Astrocyte (in vitro differentiated cells and primary cell): ENCODE measurements around the gene ALG6. TPM values are rescaled to one million over a fixed set of nuclear protein-coding genes. Genes with fewer than 3 reads are reported as not detected.
A peak's percentile ranks its signal among the peaks of the same experiment; 100 is the strongest.

Experiments used
- DNase-seq: peaks from one replicate; pipeline ENCODE4 v3.0.0-alpha.2; 2010; ENCODE audit warnings: low read depth
- FAIRE-seq: peaks from 2 replicates; lab custom pipeline; 2011; peaks lifted over from hg19 to GRCh38; lab: Jason Lieb, UNC
- H2AFZ ChIP-seq: 2 replicates; pipeline ENCODE4 v1.6.0; 2012; ENCODE audit warnings: low read depth, low read length, inconsistent platforms
- H3K27ac ChIP-seq: 2 replicates; pipeline ENCODE4 v1.5.1; 2011; ENCODE audit warnings: low read depth, low read length, inconsistent platforms
- H3K27me3 ChIP-seq: 2 replicates; pipeline ENCODE4 v1.6.0; 2011; ENCODE audit warnings: low read length, inconsistent platforms; ENCODE audit not compliant: insufficient read depth
- H3K36me3 ChIP-seq: 2 replicates; pipeline ENCODE4 v1.5.1; 2011; ENCODE audit warnings: low read length, inconsistent platforms; ENCODE audit not compliant: insufficient read depth
- H3K4me1 ChIP-seq: 2 replicates; pipeline ENCODE4 v1.5.1; 2011; ENCODE audit warnings: low read length, inconsistent platforms; ENCODE audit not compliant: insufficient read depth
- H3K4me2 ChIP-seq: 2 replicates; pipeline ENCODE4 v1.6.0; 2012; ENCODE audit warnings: low read length, inconsistent platforms
- H3K4me3 ChIP-seq: 2 replicates; pipeline ENCODE4 v1.5.1; 2011; ENCODE audit warnings: low read depth, mild to moderate bottlenecking, low read length, inconsistent platforms; ENCODE audit not compliant: insufficient read depth
- H3K79me2 ChIP-seq: 2 replicates; pipeline ENCODE4 v1.6.0; 2012; ENCODE audit warnings: mild to moderate bottlenecking, low read length, inconsistent platforms; ENCODE audit not compliant: insufficient read depth
- H3K9ac ChIP-seq: 2 replicates; pipeline ENCODE4 v1.6.0; 2012; ENCODE audit warnings: mild to moderate bottlenecking, low read length, inconsistent platforms
- H3K9me3 ChIP-seq: 2 replicates; pipeline ENCODE4 v1.5.1; 2012; ENCODE audit warnings: low read depth, mild to moderate bottlenecking, low read length, inconsistent platforms; ENCODE audit not compliant: insufficient read depth
- H4K20me1 ChIP-seq: 2 replicates; pipeline ENCODE4 v1.6.0; 2012; ENCODE audit warnings: low read length, inconsistent platforms; ENCODE audit not compliant: insufficient read depth
- H3K27ac Mint-ChIP-seq: one replicate; pipeline ENCODE4 v1.8.0; 2021; ENCODE audit warnings: mild to moderate bottlenecking, mixed read lengths; ENCODE audit not compliant: unreplicated experiment
- H3K27me3 Mint-ChIP-seq: one replicate; pipeline ENCODE4 v1.8.0; 2021; ENCODE audit warnings: low read depth, mixed read lengths; ENCODE audit not compliant: unreplicated experiment
- H3K36me3 Mint-ChIP-seq: one replicate; pipeline ENCODE4 v1.8.0; 2021; ENCODE audit warnings: low read depth, mixed read lengths; ENCODE audit not compliant: unreplicated experiment
- H3K4me1 Mint-ChIP-seq: one replicate; pipeline ENCODE4 v1.8.0; 2021; ENCODE audit warnings: low read depth, mixed read lengths; ENCODE audit not compliant: unreplicated experiment
- H3K4me3 Mint-ChIP-seq: one replicate; pipeline ENCODE4 v1.8.0; 2021; ENCODE audit warnings: mild to moderate bottlenecking, moderate library complexity, mixed read lengths; ENCODE audit not compliant: unreplicated experiment
- H3K9me3 Mint-ChIP-seq: one replicate; pipeline ENCODE4 v1.8.0; 2021; ENCODE audit warnings: mild to moderate bottlenecking, mixed read lengths; ENCODE audit not compliant: unreplicated experiment
- CTCF ChIP-seq: IDR thresholded peaks from 2 replicates; pipeline ENCODE4 v1.5.1; 2011; ENCODE audit warnings: low read depth, mild to moderate bottlenecking, inconsistent platforms, low read length, moderate library complexity; ENCODE audit not compliant: insufficient read depth
- EZH2 ChIP-seq: IDR thresholded peaks from 2 replicates; pipeline ENCODE4 v1.6.1; 2012; ENCODE audit warnings: mild to moderate bottlenecking, low read length, inconsistent platforms; ENCODE audit not compliant: insufficient read depth
- total RNA-seq: library from RNA; stranded (reverse); gene quantifications from 2 replicates; pipeline ENCODE4 v1.2.1, GENCODE V29; 2021

ALG6 gene
- total RNA-seq, 1 donor from 2014 or later, result 7.8 TPM

GRCh38 chr1:63324779-63325119 lies 42.7 kb upstream of the ALG6 start:
- Histone ChIP-seq H3K4me1 (peaks cover 3% of the 10 kb centered on the region), H3K9me3 (peaks cover 5% of the 10 kb centered on the region), H3K9ac (no peak overlapping the region), H3K4me3 (no peak overlapping the region), H3K79me2 (no peaks in the 10 kb centered on the region), H3K27ac (no peak overlapping the region), H3K4me2 (no peak overlapping the region), H3K36me3 (no peaks in the 10 kb centered on the region), H2AFZ (no peak overlapping the region), H3K27me3 (peaks cover 89% of the 10 kb centered on the region), H4K20me1 (peaks cover 12% of the 10 kb centered on the region)
- Mint-ChIP-seq H3K27ac (peak overlapping the region; percentile 99), H3K4me1 (peaks cover 2% of the 10 kb centered on the region), H3K27me3 (peaks cover 72% of the 10 kb centered on the region), H3K36me3 (peaks cover 6% of the 10 kb centered on the region), H3K9me3 (peaks cover 33% of the 10 kb centered on the region), H3K4me3 (no peak overlapping the region)
- TF ChIP-seq EZH2 (no peak), CTCF (no peak)
- no peak for FAIRE-seq
- no peak for DNase-seq

- Mint-ChIP-seq H3K27me3 (peaks cover 68% of the 10 kb centered on the region), H3K4me3 (no peak overlapping the region), H3K4me1 (peaks cover 2% of the 10 kb centered on the region), H3K36me3 (peaks cover 6% of the 10 kb centered on the region), H3K27ac (peak overlapping the region; percentile 41), H3K9me3 (peaks cover 29% of the 10 kb centered on the region)
- no peak for DNase-seq
- Histone ChIP-seq H3K4me1 (peaks cover 3% of the 10 kb centered on the region), H3K79me2 (no peaks in the 10 kb centered on the region), H3K36me3 (no peaks in the 10 kb centered on the region), H3K27me3 (peaks cover 89% of the 10 kb centered on the region), H3K9me3 (peaks cover 5% of the 10 kb centered on the region), H3K9ac (no peak overlapping the region), H3K4me2 (no peak overlapping the region), H3K27ac (no peak overlapping the region), H2AFZ (no peak overlapping the region), H4K20me1 (peaks cover 12% of the 10 kb centered on the region), H3K4me3 (no peak overlapping the region)
- no peak for TF ChIP-seq CTCF
- no peak for TF ChIP-seq EZH2
- FAIRE-seq, result no peak
Measured at GRCh38 chr1:63325279-63325985, 42.0 kb upstream of the ALG6 start.

- Histone ChIP-seq H3K36me3 (no peaks in the 10 kb centered on the region), H3K27ac (no peak overlapping the region), H3K4me2 (no peak overlapping the region), H2AFZ (no peak overlapping the region), H3K4me3 (no peak overlapping the region), H4K20me1 (peaks cover 12% of the 10 kb centered on the region), H3K9ac (no peak overlapping the region), H3K27me3 (peaks cover 91% of the 10 kb centered on the region), H3K79me2 (no peaks in the 10 kb centered on the region), H3K9me3 (peaks cover 7% of the 10 kb centered on the region), H3K4me1 (peaks cover 3% of the 10 kb centered on the region)
- no peak overlapping the region for H3K4me3 Mint-ChIP-seq
- H3K27me3 Mint-ChIP-seq, result peaks cover 69% of the 10 kb centered on the region
- peaks cover 25% of the 10 kb centered on the region for H3K9me3 Mint-ChIP-seq
- H3K36me3 Mint-ChIP-seq, result peaks cover 6% of the 10 kb centered on the region
- DNase-seq (no peak), FAIRE-seq (no peak)
- peaks cover 2% of the 10 kb centered on the region for H3K4me1 Mint-ChIP-seq
- peak overlapping the region; percentile 50 for H3K27ac Mint-ChIP-seq
- TF ChIP-seq EZH2 (peak; percentile 33), CTCF (no peak)
Measured at GRCh38 chr1:63326106-63326472, 41.3 kb upstream of the ALG6 start.
